Right lung (tissue), 5 donors: ENCODE data around the gene OR5B12. TPM values are rescaled to one million over a fixed set of nuclear protein-coding genes. Genes with fewer than 3 reads are reported as not detected.

Source experiments
- polyA plus RNA-seq, 5 donors: library from polyadenylated mRNA; unstranded; fragments of 120-200 nt; gene quantifications; one replicate each; pipeline versions ENCODE4 v1.2.1 to v1.2.3, GENCODE V29; 2013; ENCODE audit warnings: inconsistent platforms in 1 of 5, low replicate concordance in 1 of 5; ENCODE audit not compliant: insufficient read length in 5 of 5, insufficient read depth in 1 of 5

OR5B12 gene
- polyA plus RNA-seq, 5 donors, result not detected

Other genes with a start within 250 kb of the OR5B12 start
- not detected for gene OR1S2, start 238.1 kb downstream of the OR5B12 start, polyA plus RNA-seq
- gene OR1S1, start 229.5 kb downstream of the OR5B12 start, polyA plus RNA-seq, result not detected
- gene OR10Q1, start 213.3 kb downstream of the OR5B12 start, polyA plus RNA-seq, result under 1 TPM in 1 of 5 donors, not detected in 4; 0.30 TPM
- gene OR10W1, start 174.0 kb downstream of the OR5B12 start, polyA plus RNA-seq, result not detected
- gene OR5B17, start 83.2 kb downstream of the OR5B12 start, polyA plus RNA-seq, result not detected
- not detected for gene OR5B3, start 35.4 kb downstream of the OR5B12 start, polyA plus RNA-seq
- not detected for gene OR5B2, start 14.1 kb downstream of the OR5B12 start, polyA plus RNA-seq
- not detected for gene OR5B21, start 65.9 kb upstream of the OR5B12 start, polyA plus RNA-seq
- gene LPXN, start 133.6 kb upstream of the OR5B12 start, polyA plus RNA-seq, result 10 to 100 TPM in 3 of 5 donors, 1 to 10 TPM in 2; 8.1 to 10.6 (median 10.4) TPM
- 10 to 100 TPM; 50.6 to 62.4 (median 61.5) TPM for gene ZFP91, start 136.8 kb upstream of the OR5B12 start, polyA plus RNA-seq
- gene CNTF, start 180.4 kb upstream of the OR5B12 start, polyA plus RNA-seq, result 1 to 10 TPM in 4 of 5 donors, under 1 TPM in 1; 0.61 to 1.2 (median 1.0) TPM